ENCODE data around the gene XAF1. TPM values are rescaled to one million over a fixed set of nuclear protein-coding genes. Genes with fewer than 3 reads are reported as not detected.

XAF1 gene, protein sequence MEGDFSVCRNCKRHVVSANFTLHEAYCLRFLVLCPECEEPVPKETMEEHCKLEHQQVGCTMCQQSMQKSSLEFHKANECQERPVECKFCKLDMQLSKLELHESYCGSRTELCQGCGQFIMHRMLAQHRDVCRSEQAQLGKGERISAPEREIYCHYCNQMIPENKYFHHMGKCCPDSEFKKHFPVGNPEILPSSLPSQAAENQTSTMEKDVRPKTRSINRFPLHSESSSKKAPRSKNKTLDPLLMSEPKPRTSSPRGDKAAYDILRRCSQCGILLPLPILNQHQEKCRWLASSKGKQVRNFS
- total RNA-seq (10 to 100 TPM; 24.9 to 26.2 TPM), total RNA-seq (2.7 to 1,170 (median 66.6) reads per million in 172 experiments)
- polyA plus RNA-seq (2013, experiment 1 of 2): 86.7 TPM
- polyA plus RNA-seq (2013, experiment 2 of 2): 78.0 TPM

GRCh38 chr17:6755731-6756184 lies at the start of gene XAF1:
Gene XAF1 (plus strand): TSS chr17:6756046. CDS start chr17:6756079, 33 bp downstream.
- H3K36me3 ChIP-seq (ENCODE audit: insufficient read depth, low read length): peaks cover 28% of the 10 kb centered on the region
- peak within 1 kb of the TSS; percentile 66 to 71 for H3K27ac ChIP-seq (ENCODE audit: low read depth in 1 of 2, low read length in 2 of 2)
- CTCF ChIA-PET: no interaction called here
- ATAC-seq (ENCODE audit: poor library complexity) (peak; percentile 75), DNase-seq (peak; percentile 20 to 79 (median 46))
- Mint-ChIP-seq H3K4me3 (peak within 1 kb of the TSS; percentile 95), H3K36me3 (ENCODE audit: low read depth) (peaks cover 48% of the 10 kb centered on the region), H3K27me3 (no peaks in the 10 kb centered on the region), H3K4me1 (ENCODE audit: low read depth) (peaks cover 57% of the 10 kb centered on the region), H3K9me3 (no peaks in the 10 kb centered on the region), H3K27ac (peak within 1 kb of the TSS; percentile 86)
- intact Hi-C loops (cut with DNase I, micrococcal nuclease): loop anchor here (5.0 to 10.0 kb wide), 2 partner anchors 103 to 259 kb away; partner anchors contain the start of genes C17orf100 (in 2 of the 2), MED31 (in 2 of the 2) and RNASEK (in 1 of the 2)
- no peaks in the 10 kb centered on the region for H3K9me3 ChIP-seq (ENCODE audit: control insufficient read depth in 1 of 2, insufficient read depth in 1 of 2, low read length in 2 of 2)
- H3K4me1 ChIP-seq (ENCODE audit: insufficient read depth, low read length): peaks cover 61% of the 10 kb centered on the region
- TF ChIP-seq, protein P1, sequence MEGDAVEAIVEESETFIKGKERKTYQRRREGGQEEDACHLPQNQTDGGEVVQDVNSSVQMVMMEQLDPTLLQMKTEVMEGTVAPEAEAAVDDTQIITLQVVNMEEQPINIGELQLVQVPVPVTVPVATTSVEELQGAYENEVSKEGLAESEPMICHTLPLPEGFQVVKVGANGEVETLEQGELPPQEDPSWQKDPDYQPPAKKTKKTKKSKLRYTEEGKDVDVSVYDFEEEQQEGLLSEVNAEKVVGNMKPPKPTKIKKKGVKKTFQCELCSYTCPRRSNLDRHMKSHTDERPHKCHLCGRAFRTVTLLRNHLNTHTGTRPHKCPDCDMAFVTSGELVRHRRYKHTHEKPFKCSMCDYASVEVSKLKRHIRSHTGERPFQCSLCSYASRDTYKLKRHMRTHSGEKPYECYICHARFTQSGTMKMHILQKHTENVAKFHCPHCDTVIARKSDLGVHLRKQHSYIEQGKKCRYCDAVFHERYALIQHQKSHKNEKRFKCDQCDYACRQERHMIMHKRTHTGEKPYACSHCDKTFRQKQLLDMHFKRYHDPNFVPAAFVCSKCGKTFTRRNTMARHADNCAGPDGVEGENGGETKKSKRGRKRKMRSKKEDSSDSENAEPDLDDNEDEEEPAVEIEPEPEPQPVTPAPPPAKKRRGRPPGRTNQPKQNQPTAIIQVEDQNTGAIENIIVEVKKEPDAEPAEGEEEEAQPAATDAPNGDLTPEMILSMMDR (IDR thresholded peaks at IDR 0.05): no peak
- H3K27me3 ChIP-seq (ENCODE audit: control insufficient read depth in 1 of 2, insufficient read depth in 2 of 2, low read length in 2 of 2): no peaks in the 10 kb centered on the region
- POLR2A ChIA-PET: interaction anchor here (1.1 to 1.4 kb wide), 2 partner anchors 88 to 105 kb away, joined by 3 to 5 read pairs; partner anchors contain the start of genes C17orf100 and MED31
- H3K4me3 ChIP-seq (ENCODE audit: low read length): peak within 1 kb of the TSS; percentile 77

- Histone ChIP-seq H3K9me3 (ENCODE audit: control insufficient read depth in 1 of 2, insufficient read depth in 1 of 2, low read length in 2 of 2) (no peaks in the 10 kb centered on the region), H3K4me3 (ENCODE audit: low read length) (no peak overlapping the region), H3K36me3 (ENCODE audit: insufficient read depth, low read length) (no peaks in the 10 kb centered on the region), H3K27me3 (ENCODE audit: control insufficient read depth in 1 of 2, insufficient read depth in 2 of 2, low read length in 2 of 2) (peaks cover 4 to 24% of the 10 kb centered on the region in 2 experiments), H3K4me1 (ENCODE audit: insufficient read depth, low read length) (no peaks in the 10 kb centered on the region), H3K27ac (ENCODE audit: low read depth in 1 of 2, low read length in 2 of 2) (no peak overlapping the region)
- Mint-ChIP-seq H3K27ac (no peak overlapping the region), H3K4me1 (ENCODE audit: low read depth) (no peaks in the 10 kb centered on the region), H3K9me3 (no peaks in the 10 kb centered on the region), H3K27me3 (peaks cover 70% of the 10 kb centered on the region), H3K4me3 (no peak overlapping the region), H3K36me3 (ENCODE audit: low read depth) (no peaks in the 10 kb centered on the region)
- TF ChIP-seq, protein P1 (IDR thresholded peaks at IDR 0.05): no peak
- DNase-seq: no peak
- POLR2A ChIA-PET: no interaction called here
- ATAC-seq (ENCODE audit: poor library complexity): no peak
- CTCF ChIA-PET: no interaction called here
- intact Hi-C loops (cut with DNase I, micrococcal nuclease): no loop called here
These were observed 49.3 kb upstream of the XAF1 start for GRCh38 chr17:6706499-6706898.

GRCh38 chr17:6706996-6707395 lies 48.9 kb upstream of the XAF1 start:
- H3K4me3 Mint-ChIP-seq: no peak overlapping the region
- H3K4me1 ChIP-seq (ENCODE audit: insufficient read depth, low read length): no peaks in the 10 kb centered on the region
- H3K27me3 Mint-ChIP-seq: peaks cover 75% of the 10 kb centered on the region
- H3K27ac Mint-ChIP-seq: no peak overlapping the region
- H3K27me3 ChIP-seq (ENCODE audit: control insufficient read depth in 1 of 2, insufficient read depth in 2 of 2, low read length in 2 of 2): peaks cover 9 to 29% of the 10 kb centered on the region in 2 experiments
- H3K9me3 Mint-ChIP-seq: no peaks in the 10 kb centered on the region
- intact Hi-C loops (cut with DNase I, micrococcal nuclease): no loop called here
- POLR2A ChIA-PET: no interaction called here
- ATAC-seq (ENCODE audit: poor library complexity) (no peak), DNase-seq (no peak)
- no peak overlapping the region for H3K27ac ChIP-seq (ENCODE audit: low read depth in 1 of 2, low read length in 2 of 2)
- no peak overlapping the region for H3K4me3 ChIP-seq (ENCODE audit: low read length)
- TF ChIP-seq, protein P1 (IDR thresholded peaks at IDR 0.05): no peak
- no peaks in the 10 kb centered on the region for H3K4me1 Mint-ChIP-seq (ENCODE audit: low read depth)
- no peaks in the 10 kb centered on the region for H3K9me3 ChIP-seq (ENCODE audit: control insufficient read depth in 1 of 2, insufficient read depth in 1 of 2, low read length in 2 of 2)
- no peaks in the 10 kb centered on the region for H3K36me3 ChIP-seq (ENCODE audit: insufficient read depth, low read length)
- no peaks in the 10 kb centered on the region for H3K36me3 Mint-ChIP-seq (ENCODE audit: low read depth)
- CTCF ChIA-PET: no interaction called here
